H9 (cell line): ENCODE results near the gene BHLHA15. TPM values are rescaled to one million over a fixed set of nuclear protein-coding genes. Genes with fewer than 3 reads are reported as not detected.

Source experiments
- DNase-seq: peaks from one replicate; pipeline ENCODE4 v3.0.0-alpha.2; 2017
- H2AFZ ChIP-seq: one replicate; pipeline ENCODE4 v1.6.1; 2013; ENCODE audit warnings: mild to moderate bottlenecking, low read length, control low read depth, moderate library complexity
- H2AK5ac ChIP-seq: 2 replicates; pipeline ENCODE4 v1.6.1; 2013; ENCODE audit warnings: low read length, control low read depth, mixed read lengths; ENCODE audit not compliant: insufficient read length
- H2BK120ac ChIP-seq: one replicate; pipeline ENCODE4 v1.6.1; 2013; ENCODE audit warnings: low read depth, mild to moderate bottlenecking, low read length, control low read depth, inconsistent platforms; ENCODE audit not compliant: poor library complexity, severe bottlenecking
- H2BK12ac ChIP-seq: 2 replicates; pipeline ENCODE4 v1.6.1; 2013; ENCODE audit warnings: low read length, control low read depth, mixed read lengths, low read depth; ENCODE audit not compliant: insufficient read length
- H2BK15ac ChIP-seq: 2 replicates; pipeline ENCODE4 v1.6.1; 2013; ENCODE audit warnings: low read depth, low read length, control low read depth
- H2BK20ac ChIP-seq: one replicate; pipeline ENCODE4 v1.6.1; 2013; ENCODE audit warnings: low read depth, mild to moderate bottlenecking, low read length, control low read depth, inconsistent platforms; ENCODE audit not compliant: poor library complexity, severe bottlenecking
- H2BK5ac ChIP-seq: 2 replicates; pipeline ENCODE4 v1.6.1; 2013; ENCODE audit warnings: low read length, control low read depth, mixed read lengths; ENCODE audit not compliant: insufficient read length
- H3K14ac ChIP-seq: 2 replicates; pipeline ENCODE4 v1.6.1; 2013; ENCODE audit warnings: low read length, control low read depth; ENCODE audit not compliant: insufficient read depth
- H3K18ac ChIP-seq: 2 replicates; pipeline ENCODE4 v1.6.1; 2013; ENCODE audit warnings: low read depth, mild to moderate bottlenecking, mixed read lengths, low read length, control low read depth; ENCODE audit not compliant: insufficient read length
- H3K23ac ChIP-seq: 2 replicates; pipeline ENCODE4 v1.6.1; 2013; ENCODE audit warnings: low read length, control low read depth, mixed read lengths, low read depth; ENCODE audit not compliant: insufficient read length
- H3K23me2 ChIP-seq: 2 replicates; pipeline ENCODE4 v1.6.1; 2013; ENCODE audit warnings: low read depth, mild to moderate bottlenecking, mixed read lengths, low read length, control low read depth; ENCODE audit not compliant: insufficient read length, poor library complexity, severe bottlenecking
- H3K27ac ChIP-seq: 2 replicates; pipeline ENCODE4 v1.5.1; 2013; ENCODE audit warnings: low read length, control low read depth, mixed read lengths, low read depth; ENCODE audit not compliant: insufficient read length
- H3K27me3 ChIP-seq: 2 replicates; pipeline ENCODE4 v1.6.1; 2013; ENCODE audit warnings: low read length, control low read depth, inconsistent platforms; ENCODE audit not compliant: insufficient read depth
- H3K4ac ChIP-seq: 2 replicates; pipeline ENCODE4 v1.6.1; 2013; ENCODE audit warnings: low read depth, mild to moderate bottlenecking, control low read depth, inconsistent platforms, low read length, moderate library complexity
- H3K4me1 ChIP-seq: 2 replicates; pipeline ENCODE4 v1.6.1; 2013; ENCODE audit warnings: low read length, control low read depth, inconsistent platforms; ENCODE audit not compliant: insufficient read depth
- H3K4me2 ChIP-seq: 2 replicates; pipeline ENCODE4 v1.6.1; 2013; ENCODE audit warnings: low read length, control low read depth, mixed read lengths; ENCODE audit not compliant: insufficient read length, insufficient read depth
- H3K56ac ChIP-seq: 2 replicates; pipeline ENCODE4 v1.6.1; 2013; ENCODE audit warnings: low read depth, mild to moderate bottlenecking, mixed read lengths, low read length, control low read depth; ENCODE audit not compliant: insufficient read length
- H3K79me1 ChIP-seq: 2 replicates; pipeline ENCODE4 v1.6.1; 2013; ENCODE audit warnings: low read depth, mild to moderate bottlenecking, moderate library complexity, low read length, control low read depth, inconsistent platforms; ENCODE audit not compliant: insufficient read depth, poor library complexity, severe bottlenecking
- H3K79me2 ChIP-seq: 2 replicates; pipeline ENCODE4 v1.6.1; 2013; ENCODE audit warnings: low read length, control low read depth, inconsistent platforms; ENCODE audit not compliant: insufficient read depth
- H3K9ac ChIP-seq: 2 replicates; pipeline ENCODE4 v1.6.1; 2013; ENCODE audit warnings: low read length, control low read depth, mixed read lengths; ENCODE audit not compliant: insufficient read length; ENCODE audit errors: extremely low read depth
- H3K9me3 ChIP-seq: one replicate; pipeline ENCODE4 v1.6.1; 2013; ENCODE audit warnings: low read depth, low read length, inconsistent platforms; ENCODE audit not compliant: control insufficient read depth
- H3T11ph ChIP-seq: one replicate; pipeline ENCODE4 v1.6.1; 2013; ENCODE audit warnings: mild to moderate bottlenecking, low read length, control low read depth, inconsistent platforms
- H4K20me1 ChIP-seq: one replicate; pipeline ENCODE4 v1.6.1; 2013; ENCODE audit not compliant: control insufficient read depth, insufficient read length, insufficient read depth
- H4K5ac ChIP-seq: 2 replicates; pipeline ENCODE4 v1.6.1; 2013; ENCODE audit warnings: low read depth, mild to moderate bottlenecking, mixed read lengths, low read length, control low read depth; ENCODE audit not compliant: insufficient read length
- H4K8ac ChIP-seq: replicated peaks from 2 replicates; pipeline ENCODE4 v1.6.1; 2013; ENCODE audit warnings: low read length, control low read depth, mixed read lengths, low read depth; ENCODE audit not compliant: insufficient read length
- H4K91ac ChIP-seq: 2 replicates; pipeline ENCODE4 v1.6.1; 2013; ENCODE audit warnings: low read depth, mild to moderate bottlenecking, moderate library complexity, mixed read lengths, low read length, control low read depth; ENCODE audit not compliant: insufficient read length
- H3K27ac Mint-ChIP-seq, 3 experiments: 2 replicates in 2 of 3; 3 replicates in 1 of 3; pipeline ENCODE4 v1.8.0; 2020 to 2021; ENCODE audit warnings: mixed read lengths in 3 of 3, mild to moderate bottlenecking in 1 of 3, moderate library complexity in 1 of 3
- H3K27me3 Mint-ChIP-seq: 2 replicates; pipeline ENCODE4 v1.8.0; 2021; ENCODE audit warnings: low read depth, mild to moderate bottlenecking, moderate library complexity, mixed read lengths
- H3K36me3 Mint-ChIP-seq, 3 experiments: 2 replicates in 2 of 3; 3 replicates in 1 of 3; pipeline ENCODE4 v1.8.0; 2020 to 2021; ENCODE audit warnings: low read depth in 3 of 3, mixed read lengths in 3 of 3; ENCODE audit not compliant: insufficient read depth in 1 of 3
- H3K4me1 Mint-ChIP-seq, 2 experiments: 2 replicates each; pipeline ENCODE4 v1.8.0; 2020; ENCODE audit warnings: mixed read lengths in 2 of 2
- H3K4me3 Mint-ChIP-seq, 2 experiments: 2 replicates in 1 of 2; 3 replicates in 1 of 2; pipeline ENCODE4 v1.8.0; 2020 to 2021; ENCODE audit warnings: mild to moderate bottlenecking in 2 of 2, mixed read lengths in 2 of 2, moderate library complexity in 1 of 2
- H3K9me3 Mint-ChIP-seq, 2 experiments: 2 replicates in 1 of 2; 3 replicates in 1 of 2; pipeline ENCODE4 v1.8.0; 2020; ENCODE audit warnings: mild to moderate bottlenecking in 2 of 2, mixed read lengths in 2 of 2, moderate library complexity in 1 of 2
- CTCF ChIP-seq: fragments of 200-600 bp; sonication (generic); conservative IDR thresholded peaks from 3 replicates; pipeline ENCODE4 v1.8.0; 2021; ENCODE audit warnings: antibody characterized with exemption, mild to moderate bottlenecking
- WGBS: extraction: QIAGEN DNeasy Blood & Tissue Kit; methylation state at CpG from one replicate; pipeline ENCODE4 v1.1.7; 2013; ENCODE audit warnings: missing lambda C conversion rate, low lambda C conversion rate, mixed read lengths; ENCODE audit not compliant: insufficient read length; ENCODE audit errors: extremely low coverage; 5-methylcytosine and 5-hydroxymethylcytosine counted together
- total RNA-seq: library from RNA; stranded (reverse); gene quantifications from 2 replicates; pipeline ENCODE4 v1.2.1, GENCODE V29; 2021

The BHLHA15 gene
- total RNA-seq, 1 experiment from 2014 or later, result 1.4 TPM

GRCh38 chr7:98168181-98168903 is 42.9 kb upstream of the BHLHA15 start:
- no peak overlapping the region for H3K18ac ChIP-seq
- H3T11ph ChIP-seq, result no peak overlapping the region
- WGBS, result no CpG with 5 or more reads among the region's 17 CpGs
- H4K20me1 ChIP-seq, result no peaks in the 10 kb centered on the region
- TF ChIP-seq CTCF, result peak; percentile 90
- Mint-ChIP-seq H3K4me3 (no peak overlapping the region), H3K9me3 (no peaks in the 10 kb centered on the region), H3K36me3 (peaks cover 10 to 13% (median 13%) of the 10 kb centered on the region in 3 experiments; a peak in 6 of 7 replicates), H3K27me3 (no peaks in the 10 kb centered on the region), H3K4me1 (peaks cover 14 to 25% of the 10 kb centered on the region in 2 experiments), H3K27ac (no peak overlapping the region; a peak in 2 of 7 replicates)
- H4K5ac ChIP-seq, result no peak overlapping the region
- H3K27me3 ChIP-seq, result no peaks in the 10 kb centered on the region
- no peak overlapping the region for H4K8ac ChIP-seq
- H4K91ac ChIP-seq, result no peak overlapping the region
- peak; percentile 75 for DNase-seq
- H3K79me2 ChIP-seq, result no peaks in the 10 kb centered on the region
- H3K27ac ChIP-seq, result no peak overlapping the region
- no peaks in the 10 kb centered on the region for H3K23me2 ChIP-seq
- H3K4me2 ChIP-seq, result no peak overlapping the region
- no peak overlapping the region for H2BK15ac ChIP-seq
- H2BK20ac ChIP-seq, result no peak overlapping the region
- no peaks in the 10 kb centered on the region for H3K4me1 ChIP-seq
- H3K14ac ChIP-seq, result no peak overlapping the region
- H3K9me3 ChIP-seq, result no peaks in the 10 kb centered on the region
- no peaks in the 10 kb centered on the region for H3K79me1 ChIP-seq
- no peak overlapping the region for H3K9ac ChIP-seq
- no peak overlapping the region for H3K4ac ChIP-seq
- H2BK12ac ChIP-seq, result no peak overlapping the region
- no peak overlapping the region for H2BK5ac ChIP-seq
- H2AFZ ChIP-seq, result no peak overlapping the region
- H2BK120ac ChIP-seq, result no peak overlapping the region
- H3K23ac ChIP-seq, result no peak overlapping the region
- no peak overlapping the region for H3K56ac ChIP-seq
- H2AK5ac ChIP-seq, result no peak overlapping the region
